ENCODE results near the gene PLEKHG2.
"Not testable (repeated sequence)": the region's sequence is repeated elsewhere in the genome, so short reads cannot be mapped to it uniquely, and the experiment has no call there.

The PLEKHG2 gene

GRCh38 chr19:39412100-39412866, at the start of gene PLEKHG2:
PLEKHG2 (plus strand) TSS chr19:39412669; CDS start chr19:39414087, 1,418 bp downstream.
- DNase-seq, result peak; percentile 98

DNA sequence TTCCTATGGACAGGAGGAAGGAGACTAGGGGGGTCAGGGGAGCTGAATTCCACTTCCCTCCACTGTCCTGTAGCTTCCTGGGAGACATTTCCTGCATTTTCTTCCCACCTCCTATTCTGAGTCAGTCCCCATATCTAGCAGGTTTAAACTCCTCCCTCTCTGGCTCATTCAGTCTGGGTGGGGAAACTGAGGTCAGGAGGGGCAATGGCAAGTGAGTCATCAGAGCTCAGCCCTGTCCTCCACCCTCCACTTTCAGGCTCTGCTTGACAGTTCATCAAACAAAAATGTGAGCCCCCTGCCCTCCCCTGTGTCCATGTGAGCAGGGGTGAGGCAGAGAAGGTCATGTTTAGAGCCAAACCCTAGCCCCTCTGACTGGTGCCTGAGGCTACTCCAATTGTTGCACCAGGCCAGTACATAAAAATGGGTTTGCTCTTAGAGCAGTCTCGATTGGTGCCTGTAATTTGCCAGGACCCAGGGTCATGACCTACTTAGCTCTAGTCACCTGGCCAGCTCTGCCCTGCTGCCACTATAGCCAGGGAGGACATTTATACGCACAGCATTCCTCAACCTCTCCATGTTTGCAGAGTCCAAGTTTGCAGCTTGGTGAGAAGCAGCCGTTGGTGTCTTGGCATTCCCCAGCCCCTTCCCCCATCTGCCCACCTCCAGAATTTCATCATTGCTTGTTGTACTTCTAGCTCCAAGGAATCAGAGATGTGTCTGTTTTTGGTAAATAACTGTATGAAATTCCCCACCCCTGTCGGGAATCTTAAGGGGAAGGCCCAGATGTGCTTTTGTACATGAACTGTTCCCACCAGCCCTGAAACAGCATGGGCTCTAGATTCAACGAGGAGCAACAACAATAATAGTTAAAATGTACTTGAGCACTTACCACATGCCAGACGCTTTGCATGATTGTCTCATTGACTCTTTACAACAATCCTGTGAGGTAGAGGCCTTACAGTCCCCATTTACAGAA, 49.5 kb upstream of the PLEKHG2 start:
- DNase-seq, result no peak

DNA sequence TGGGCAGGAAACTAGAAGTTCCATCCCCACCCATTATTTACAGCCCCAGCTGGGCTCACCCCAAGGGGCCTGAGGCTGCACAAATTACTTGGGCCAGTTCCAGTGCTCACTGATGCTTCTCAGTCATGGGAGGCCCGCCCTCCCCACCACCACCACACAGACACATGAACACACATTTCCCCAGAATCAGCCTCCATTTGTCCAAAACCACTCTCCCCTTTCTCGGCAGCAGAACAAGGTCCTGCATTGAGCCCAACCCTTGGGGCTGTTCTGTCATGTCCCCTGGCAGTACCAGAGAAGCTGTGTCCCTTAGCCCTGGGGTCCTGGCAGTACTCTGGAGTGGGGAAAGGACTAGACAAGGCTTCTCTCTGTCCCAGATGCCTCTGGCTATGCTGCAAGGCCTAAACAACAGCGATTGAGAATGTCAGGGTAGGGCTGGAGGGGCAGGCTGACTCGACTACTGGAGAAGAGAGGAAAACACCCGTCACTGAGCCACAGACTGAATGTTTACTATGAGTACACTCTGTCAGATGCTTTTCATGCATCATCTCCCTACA, 48.5 kb upstream of the PLEKHG2 start:
- no peak for DNase-seq

DNA sequence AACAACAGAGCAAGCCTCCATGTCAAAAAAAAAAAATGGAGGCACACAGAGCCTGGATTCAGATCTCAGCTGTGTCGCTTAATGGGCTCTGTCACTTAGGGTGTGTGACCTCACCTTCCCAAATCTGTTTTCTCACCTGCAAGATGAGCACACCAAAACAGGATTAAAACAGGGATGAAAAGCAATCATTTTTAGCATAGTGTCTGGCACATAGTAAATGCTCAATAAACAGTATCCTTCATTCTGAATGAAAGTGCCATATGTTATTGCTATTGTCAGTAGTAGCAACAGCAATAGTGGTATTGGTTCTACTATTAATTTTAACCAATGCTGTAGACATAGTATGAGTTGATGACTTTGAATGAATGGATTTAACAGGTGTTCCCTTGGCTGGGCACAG, 46.9 kb upstream of the PLEKHG2 start:
- no peak for DNase-seq

- DNase-seq, result no peak
Observed at GRCh38 chr19:39369200-39369599, 43.3 kb upstream of the PLEKHG2 start.

- DNase-seq, result no peak
Observed at GRCh38 chr19:39370735-39371134, 41.7 kb upstream of the PLEKHG2 start.

GRCh38 chr19:39372047-39372802, 40.2 kb upstream of the PLEKHG2 start:
- no peak for DNase-seq

DNA sequence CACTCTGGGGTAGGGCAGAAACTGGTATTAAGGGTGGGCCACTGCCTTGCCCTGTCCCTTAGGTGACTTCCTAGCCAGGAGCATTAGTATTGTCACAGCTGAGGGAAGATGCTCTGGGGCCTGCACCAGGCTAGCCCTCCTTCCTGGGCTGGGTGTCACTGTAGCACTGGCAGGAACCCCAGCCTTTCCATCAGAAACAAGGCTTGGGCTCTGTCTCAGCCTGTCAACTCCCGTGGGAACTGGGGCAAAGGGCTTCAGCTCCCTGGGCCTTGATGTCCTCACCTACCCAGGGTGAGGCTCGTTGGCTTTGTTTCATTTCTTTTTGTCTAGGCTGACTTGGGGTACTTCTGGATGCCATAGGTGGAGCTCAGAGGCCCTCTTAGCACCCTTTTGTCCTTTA, 39.5 kb upstream of the PLEKHG2 start:
- DNase-seq, result no peak

DNA sequence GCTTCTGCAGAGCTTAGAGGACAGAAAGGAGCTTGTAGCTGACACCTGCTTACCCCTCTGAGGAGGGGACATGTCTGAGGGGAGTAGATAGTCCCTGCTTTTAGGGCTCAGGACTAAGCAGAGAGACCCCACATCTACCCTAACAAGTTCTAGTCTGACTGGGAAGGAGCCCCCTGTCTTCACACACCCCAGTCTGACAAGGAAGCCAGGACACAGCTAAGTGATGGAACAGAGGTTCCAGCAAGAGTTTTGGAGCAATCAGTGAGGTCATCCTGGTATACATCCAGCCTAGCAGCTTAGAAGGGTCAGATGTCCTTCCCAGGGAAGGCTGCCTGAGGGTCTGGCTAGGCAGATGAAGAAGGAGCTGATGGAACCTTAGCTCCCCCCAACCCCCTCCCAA, 36.5 kb upstream of the PLEKHG2 start:
- no peak for DNase-seq

DNA sequence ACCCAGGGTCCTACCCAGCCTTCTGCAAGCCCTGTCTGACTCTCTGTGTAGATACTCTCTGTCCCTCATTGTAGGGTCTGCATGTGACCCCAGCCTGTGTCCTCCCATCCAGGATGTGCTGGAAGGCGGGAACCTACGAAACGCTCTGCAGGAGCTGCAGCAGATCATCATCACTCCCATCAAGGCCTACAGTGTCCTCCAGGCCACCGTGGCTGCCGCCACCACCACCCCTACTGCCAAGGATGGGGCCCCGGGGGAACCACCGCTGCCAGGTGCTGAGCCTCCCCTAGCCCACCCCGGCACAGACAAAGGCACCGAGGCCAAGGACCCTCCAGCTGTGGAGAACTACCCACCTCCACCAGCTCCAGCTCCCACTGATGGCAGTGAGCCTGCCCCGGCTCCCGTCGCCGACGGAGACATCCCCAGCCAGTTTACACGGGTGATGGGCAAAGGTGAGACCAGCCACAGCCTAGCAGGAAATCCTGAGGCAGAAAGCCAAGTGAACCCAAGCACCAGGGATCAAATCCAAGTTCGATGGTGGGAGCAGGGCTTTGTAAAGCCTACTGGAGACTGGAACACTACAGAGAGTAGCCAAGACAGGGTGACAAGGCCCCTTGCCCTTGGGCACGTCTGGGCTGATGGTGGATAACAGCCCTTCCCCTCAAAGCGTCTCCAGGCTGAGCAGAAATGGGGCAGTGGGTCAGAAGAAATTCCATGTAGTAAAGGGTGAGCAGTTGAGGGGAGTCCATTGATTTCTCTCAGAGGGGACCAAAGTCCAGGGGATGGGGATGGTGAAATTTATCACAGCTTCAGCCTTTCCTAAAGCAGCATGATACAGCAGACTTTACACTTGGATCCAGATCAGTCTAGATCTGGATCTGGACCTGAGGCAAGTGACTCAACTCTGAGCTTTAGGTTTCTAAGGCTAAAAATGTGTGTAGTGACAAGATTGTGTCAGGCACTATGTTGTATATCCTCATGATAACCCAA, 34.8 kb upstream of the PLEKHG2 start:
- no peak for DNase-seq

GRCh38 chr19:39379366-39379765, 33.1 kb upstream of the PLEKHG2 start:
- not testable (repeated sequence) for DNase-seq

DNA sequence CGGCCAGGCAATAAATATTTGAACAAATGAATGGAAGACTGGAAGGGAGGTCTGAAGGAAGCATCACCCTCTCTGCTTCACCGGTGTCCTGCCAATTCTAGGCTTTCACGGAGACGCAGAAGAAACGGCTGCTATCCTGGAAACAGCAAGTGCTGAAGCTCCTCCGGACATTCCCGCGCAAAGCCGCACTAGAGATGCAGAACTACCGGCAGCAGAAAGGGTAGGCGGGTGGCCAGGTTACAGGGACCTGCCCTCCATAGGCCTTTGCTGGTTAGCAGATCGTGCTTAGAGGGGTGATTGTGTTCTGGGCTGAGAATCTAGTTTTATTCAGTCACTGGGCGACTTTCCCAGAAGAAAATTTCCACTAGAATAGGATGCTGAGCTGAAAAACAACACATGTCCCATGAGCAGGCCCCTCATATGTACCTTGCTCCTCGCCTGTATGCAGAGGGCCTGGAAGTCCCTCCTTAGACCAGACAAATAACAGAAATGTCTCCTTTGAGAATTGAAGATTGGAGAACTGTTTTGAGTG, 32.5 kb upstream of the PLEKHG2 start:
- no peak for DNase-seq

DNA sequence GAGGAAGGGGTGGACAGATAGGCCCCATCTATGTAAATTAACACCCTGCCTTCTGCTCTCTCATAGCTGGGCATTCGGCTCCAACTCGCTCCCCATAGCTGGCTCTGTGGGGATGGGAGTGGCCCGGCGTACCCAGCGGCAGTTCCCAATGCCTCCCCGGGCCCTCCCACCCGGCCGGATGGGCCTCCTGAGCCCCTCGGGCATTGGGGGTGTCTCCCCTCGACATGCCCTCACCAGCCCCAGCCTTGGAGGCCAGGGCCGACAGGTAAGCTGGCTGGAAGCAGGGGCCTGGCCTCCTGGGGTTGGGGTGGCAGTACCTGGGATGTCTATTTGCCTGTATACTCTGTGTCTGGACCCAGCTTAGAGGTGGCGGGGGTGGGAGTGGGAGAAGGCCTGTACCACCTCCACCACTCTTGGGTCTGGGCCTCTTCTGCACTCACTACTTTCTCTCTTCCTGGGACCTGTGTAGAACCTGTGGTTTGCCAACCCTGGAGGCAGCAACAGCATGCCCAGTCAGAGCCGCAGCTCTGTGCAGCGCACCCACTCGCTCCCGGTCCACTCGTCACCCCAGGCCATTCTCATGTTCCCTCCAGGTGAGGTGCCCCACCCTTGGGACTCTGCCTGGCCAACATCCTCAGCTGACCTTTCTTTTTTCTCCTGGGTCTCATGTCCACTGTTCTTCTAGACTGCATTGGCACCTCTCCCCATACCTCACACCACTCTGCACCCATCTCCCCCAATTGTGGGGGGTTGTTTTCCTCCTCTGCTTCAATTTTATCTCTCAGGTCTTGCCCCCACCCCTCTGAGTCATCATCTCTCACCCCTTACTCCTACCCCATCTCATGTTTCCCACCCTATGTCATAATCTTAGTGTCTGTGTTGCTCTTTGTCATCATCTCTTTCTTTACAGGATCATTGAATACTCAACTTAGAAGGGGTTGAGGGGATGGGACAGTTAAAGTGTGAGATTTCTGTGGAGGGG, 31.7 kb upstream of the PLEKHG2 start:
- no peak for DNase-seq

DNA sequence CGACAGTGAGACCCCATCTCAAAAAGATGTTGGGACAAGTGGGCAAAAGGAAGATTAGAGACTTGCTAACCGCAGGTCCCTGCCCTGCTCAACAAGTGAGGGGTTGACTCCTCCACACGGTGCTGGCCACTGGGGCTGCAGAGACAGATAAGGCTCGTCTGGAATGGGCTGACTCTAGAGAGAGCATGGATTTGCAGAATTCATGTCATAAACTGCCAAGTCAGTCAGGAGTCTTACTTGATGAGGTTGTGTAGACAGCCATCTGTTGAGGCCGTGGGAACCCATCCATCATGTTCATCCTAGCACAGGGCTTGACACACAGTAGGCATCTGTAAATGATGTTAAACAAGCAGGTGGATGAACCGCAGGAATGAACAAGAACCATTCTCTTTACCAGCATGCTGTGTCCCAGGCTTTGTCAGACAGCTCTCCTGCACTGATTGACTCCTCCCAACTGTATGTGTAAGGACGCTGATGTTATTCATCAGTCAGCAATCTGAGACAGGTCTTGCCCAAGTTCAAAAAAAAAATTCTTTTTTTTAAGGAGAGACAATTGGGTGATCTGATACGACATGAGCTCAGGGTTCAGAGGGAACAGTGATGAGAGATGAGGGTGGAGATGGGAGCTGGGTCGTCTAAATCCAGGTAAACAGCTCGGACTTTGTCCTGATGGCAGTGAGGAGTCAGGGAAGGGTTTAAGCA, 30.4 kb upstream of the PLEKHG2 start:
- DNase-seq, result no peak

DNA sequence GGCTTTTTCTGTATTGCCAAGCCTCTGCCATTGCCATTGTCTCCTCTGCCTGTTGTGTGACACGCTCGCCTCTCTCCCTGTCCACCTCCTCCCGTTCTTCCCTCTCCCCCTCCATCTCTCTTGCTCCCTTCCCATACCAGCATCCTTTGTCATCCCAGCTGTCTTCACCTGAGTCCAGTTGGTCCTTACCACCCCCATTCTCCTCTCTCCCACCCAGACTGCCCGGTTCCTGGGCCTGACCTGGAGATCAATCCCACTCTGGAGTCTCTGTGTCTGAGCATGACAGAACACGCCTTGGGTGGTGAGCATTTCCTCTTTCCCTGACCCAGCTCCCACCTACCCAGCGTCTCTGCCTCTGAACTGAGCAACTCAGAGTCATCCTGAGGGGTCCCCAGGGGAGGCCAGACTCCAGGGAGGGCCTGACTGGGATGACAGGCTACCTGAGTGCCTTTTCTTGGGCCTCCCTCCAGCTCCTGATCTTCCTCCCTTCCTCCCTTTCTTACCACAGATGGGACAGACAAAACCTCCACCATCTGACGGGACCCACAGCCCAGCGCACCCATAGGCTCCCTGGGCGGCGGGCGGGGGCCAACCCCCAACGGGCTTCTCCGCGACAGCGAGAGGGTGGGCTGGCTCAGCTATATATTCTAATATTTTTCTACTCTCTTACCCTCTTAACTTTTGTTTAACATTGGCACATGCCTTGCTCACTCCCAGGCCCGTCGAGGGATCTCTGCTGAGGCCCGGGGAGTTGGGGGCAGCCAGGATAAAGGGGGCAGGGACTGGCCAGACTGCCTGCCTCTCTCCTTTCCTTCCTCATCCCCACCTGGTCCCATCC, 29.3 kb upstream of the PLEKHG2 start:
- no peak for DNase-seq

DNA sequence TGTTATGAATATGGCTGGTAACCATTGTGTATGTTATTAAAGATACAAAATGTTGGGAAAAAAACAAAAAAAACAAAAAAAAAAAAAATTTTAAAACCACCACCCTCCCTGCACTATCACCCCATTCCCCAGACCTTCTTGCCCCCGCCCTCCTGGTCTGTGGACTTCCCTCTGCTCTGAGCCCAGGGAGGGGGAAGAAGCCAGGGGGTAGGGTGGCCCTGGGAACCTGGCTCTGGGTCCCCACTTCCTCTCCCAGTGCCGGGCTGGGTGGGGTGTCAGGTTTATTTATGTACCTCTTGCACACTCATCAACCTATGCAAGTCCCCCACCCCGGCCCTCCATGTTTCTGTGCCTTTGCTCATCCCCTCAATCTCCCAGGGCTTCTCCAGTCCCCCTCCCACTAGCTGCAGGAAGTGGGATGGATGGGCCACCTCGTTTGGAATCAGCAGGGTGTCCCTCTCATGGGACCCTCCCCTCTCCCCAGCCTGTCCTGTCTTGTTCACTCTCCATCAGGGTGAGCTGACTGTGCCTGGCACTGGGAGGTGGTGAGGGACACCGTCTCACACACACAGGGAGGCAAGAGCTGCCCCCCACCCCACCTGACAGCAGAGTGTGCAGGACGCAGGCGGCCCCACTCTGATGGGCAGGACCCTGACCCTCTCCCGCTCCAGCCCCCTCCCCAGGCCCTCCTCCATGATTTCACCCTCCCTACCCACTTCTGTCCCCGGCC, 27.5 kb upstream of the PLEKHG2 start:
- no peak for DNase-seq

DNA sequence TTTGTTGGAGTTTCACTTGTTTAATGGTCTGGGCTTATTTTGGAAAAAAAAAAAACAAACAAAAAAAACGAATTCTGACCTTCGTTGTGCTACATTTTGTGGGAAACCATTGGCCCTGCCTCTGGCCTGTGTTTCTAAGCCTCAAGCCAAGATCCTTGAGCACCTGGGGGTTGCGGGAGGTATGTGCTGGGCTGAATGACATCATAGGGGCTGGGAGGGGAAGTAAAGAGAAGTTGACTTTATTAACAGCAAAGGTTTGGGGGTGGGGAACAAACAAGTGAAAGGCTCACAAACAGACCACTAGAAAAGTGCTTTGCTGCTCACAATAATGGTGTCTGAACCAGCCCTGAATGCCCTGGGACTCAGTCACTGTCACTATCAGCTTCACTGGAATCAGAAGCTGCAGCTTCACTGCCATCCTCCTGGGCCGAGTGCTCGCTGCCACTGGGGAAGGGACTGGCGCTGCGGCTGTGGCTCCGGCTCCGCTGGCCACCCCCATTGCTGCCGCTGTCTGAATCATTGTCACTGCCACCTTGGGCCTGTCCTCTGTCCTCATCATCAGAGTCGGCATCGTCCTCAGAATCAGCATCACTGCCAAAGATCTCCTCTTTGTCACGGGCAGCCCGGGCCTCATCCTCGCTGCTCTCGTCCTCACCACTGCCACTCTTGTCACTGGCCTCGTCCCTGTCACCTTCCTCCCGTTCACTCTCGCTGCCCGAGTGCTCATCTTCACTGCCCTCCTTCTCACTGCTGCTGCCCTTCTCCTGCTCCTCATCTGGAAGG, 26.6 kb upstream of the PLEKHG2 start:
- no peak for DNase-seq

All from NCI-H1436 treated with DMSO at 0.1 percent for 48 hours (cell line).